ENCODE measurements around the gene SYN1. TPM values are rescaled to one million over a fixed set of nuclear protein-coding genes. Genes with fewer than 3 reads are reported as not detected.

SYN1 gene
- total RNA-seq, 1 donor from 2014 or later: not detected

DNA sequence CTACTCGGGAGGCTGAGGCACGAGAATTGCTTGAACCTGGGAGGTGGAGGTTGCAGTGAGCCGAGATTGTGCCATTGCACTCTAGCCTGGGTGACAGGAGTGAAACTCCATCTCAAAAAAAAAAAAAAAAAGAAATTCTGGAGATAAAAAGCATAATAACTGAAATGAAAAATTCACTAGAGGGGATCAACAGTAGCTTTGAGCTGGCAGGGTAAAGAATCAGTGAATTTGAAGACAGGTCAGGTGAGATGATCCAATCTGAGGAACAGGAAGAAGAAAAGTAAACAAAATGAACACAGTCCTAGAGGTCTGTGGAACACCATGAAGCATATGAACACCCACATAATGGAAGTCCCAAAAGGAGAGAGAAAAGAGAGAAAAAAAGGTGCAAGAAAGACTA, 22.4 kb downstream of the SYN1 start:
- DNase-seq (ENCODE audit: low spot score): no peak

DNA sequence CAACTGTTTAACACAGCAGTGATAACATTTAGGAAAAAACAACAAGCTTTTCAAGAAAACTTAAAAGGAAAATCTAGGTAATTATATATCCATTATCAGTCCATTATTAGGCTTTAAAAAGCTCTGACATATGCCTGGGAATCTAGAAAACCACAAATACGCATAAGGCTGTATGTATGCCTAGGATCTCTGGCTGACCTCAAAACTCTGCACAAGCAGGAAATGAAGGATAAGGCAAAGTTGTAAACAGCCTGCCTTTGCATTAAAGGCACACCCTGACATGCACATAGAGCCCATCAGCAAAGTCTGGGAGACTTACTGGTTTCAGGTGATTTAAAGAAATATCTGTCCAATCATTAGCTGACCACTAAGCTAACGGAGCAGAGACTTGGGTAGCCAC, 23.4 kb downstream of the SYN1 start:
- no peak for DNase-seq (ENCODE audit: low spot score)

DNA sequence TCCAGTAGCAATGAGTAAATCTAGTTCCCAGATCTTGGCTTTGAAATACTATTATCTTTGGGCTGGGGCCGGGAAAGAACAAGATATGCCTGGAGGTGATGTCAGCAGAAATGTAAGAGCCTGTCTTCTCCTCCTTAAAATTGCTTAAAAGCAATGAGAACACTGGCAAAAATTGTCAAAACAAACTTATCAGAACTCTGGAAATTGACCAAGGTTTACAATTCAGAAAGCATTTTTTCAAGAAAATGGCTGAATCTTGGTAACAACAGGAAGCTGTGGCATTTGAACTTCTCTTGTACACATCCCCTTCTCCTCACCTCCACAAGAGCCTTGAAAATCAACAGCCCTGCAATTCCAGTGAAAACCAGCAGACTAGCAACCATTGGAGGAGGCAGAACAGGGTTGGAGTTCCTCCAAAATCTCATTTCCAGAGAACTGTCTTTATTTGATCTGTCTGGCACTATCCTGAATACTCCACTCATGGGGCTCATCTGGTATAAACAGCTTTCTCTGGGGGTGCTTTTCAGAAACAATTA, 23.9 kb downstream of the SYN1 start:
- DNase-seq (ENCODE audit: low spot score): no peak

DNA sequence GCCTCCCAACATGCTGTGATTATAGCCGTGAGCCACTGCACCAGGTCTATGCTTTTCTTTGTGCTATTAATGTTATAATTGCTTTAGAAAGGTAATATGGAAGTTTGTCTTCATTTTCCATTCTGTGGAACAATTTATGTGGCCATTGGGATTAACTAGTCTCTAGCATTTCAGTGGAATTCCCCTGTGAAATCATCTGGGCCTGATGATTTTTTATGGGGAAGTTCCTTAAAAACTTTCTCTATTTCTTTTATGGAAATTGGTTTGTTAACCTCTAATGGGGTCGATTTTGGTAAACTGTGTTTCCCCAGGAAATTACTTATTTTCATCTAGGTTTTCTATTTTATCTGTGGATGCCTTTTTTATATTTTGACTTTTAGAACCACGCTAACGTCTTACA, 26.1 kb downstream of the SYN1 start:
- DNase-seq (ENCODE audit: low spot score): no peak

DNA sequence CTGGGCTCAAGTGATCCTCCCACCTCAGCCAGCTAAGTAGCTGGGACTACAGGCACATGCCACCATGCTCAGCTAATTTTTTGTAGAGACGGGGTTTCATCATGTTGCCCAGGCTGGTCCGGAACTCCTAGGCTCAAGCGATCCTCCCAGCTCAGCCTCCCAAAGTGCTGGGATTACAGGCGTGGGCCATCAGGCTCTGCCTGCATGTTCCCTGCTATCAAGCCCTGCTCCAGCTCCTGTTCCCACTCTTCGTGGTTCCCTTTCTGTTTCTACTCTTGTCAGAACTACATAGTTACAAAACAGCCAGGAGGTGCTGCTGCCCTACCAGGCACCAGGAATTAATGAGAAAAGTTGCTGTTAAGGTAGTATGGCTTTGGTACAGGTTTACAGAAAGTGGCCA, 28.7 kb downstream of the SYN1 start:
- peak; percentile 51 for DNase-seq (ENCODE audit: low spot score)

DNA sequence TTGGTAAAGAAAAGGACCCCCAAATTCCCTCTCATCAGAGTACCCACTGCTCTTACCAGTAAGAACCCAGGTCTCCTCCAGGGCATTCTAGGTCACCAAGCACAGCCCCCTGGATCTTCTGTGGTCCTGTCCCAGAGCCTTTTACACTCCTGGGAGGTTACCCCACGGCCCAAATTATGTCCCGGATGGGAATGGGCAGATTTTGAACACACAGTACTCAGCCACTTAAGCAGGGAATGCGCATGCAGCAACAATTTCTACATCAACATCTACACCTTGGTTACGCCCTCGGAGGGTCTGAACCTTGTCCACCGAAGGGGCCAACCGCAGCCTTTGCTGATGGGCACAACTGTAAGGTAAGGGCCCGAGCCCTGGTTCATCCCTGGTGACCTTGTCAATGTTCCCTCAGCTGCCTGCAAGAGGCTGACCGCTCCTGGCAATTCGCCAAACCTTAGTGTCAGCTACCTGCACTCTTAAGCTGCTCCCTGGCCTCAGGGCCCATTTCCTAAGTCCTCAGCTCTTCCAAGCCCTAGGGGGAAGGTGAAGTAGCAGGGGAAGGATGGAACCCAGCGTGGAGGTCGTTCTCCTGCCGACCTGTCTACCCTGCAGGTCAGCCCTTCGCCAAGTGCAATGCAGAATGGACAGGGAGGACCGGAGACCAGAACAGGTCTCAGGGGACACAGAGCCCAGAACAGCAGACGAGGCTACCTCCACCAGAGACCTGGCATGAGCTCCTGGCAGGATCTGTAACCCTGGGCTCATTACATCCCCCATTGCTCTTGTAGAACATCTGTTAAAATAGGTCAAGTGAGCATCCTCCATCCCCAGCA, 31.5 kb downstream of the SYN1 start:
- peak; percentile 88 for DNase-seq (ENCODE audit: low spot score)

DNA sequence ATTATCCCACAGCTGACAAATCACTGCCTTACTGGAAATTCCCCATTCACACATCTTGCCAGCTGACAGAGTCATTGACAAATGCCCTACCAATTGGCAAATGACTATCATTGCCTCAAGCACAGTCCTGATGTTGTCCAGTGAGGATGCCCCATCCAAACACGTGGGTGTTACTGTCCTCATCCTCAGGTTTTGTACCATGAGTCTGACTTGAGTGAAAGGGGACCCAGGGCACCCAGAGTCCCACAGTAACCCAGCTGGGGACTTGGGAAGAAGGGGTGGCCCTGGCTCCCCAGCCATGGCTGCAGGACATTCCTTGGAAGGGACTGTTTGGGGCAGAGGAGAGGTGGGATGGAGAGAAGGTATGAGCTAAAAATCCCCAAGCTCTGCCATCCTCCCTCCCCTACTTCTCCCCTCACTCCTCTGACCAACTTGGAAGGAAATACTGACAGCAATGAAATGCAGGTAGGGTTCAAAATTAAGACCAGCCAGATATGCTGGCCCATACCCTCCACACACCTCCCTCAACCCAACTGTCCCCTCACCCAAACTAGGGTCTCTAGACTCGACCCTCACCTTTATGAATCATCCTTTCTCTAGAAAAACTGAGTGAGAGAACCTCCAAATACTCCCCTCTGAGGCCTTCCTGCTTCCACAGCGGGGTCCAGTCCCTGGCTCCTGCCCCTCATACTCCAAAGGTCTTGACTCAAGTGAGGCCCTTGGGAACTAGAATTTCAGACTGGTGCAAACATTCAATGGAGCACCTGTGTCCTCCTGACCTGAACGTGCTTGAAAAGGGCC, 32.4 kb downstream of the SYN1 start:
- peak; percentile 43 for DNase-seq (ENCODE audit: low spot score)

DNA sequence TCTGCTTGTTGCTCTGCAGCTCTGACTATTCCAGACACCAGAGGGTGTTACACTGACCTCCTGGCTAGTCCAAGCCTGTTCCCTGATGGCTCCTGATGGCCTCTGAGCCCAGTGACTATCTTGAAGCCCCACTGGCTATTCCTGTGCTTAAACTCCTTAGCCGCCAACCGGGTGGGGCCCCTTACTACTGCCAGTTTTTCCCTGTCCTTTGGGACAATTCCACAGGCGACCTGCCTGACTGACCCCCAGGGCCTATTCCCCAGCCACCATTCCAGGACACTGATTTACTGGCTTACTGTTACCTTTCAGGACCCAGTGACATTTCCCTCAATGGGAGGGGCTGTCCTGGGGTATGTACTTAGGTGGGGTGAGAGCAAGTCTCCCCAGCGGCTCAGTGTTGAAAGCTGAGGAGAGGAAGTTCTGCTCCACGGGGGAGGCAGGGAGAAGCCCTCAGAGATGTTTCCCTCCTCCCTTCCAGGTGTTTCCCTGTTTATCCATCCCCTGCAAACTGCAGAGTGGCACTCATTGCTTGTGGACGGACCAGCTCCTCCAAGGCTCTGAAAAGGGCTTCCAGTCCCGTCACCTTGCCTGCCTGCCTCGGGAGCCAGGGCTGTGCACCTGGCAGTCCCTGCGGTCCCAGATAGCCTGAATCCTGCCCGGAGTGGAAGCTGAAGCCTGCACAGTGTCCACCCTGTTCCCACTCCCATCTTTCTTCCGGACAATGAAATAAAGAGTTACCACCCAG, 33.4 kb downstream of the SYN1 start:
- DNase-seq (ENCODE audit: low spot score): peak; percentile 86

DNA sequence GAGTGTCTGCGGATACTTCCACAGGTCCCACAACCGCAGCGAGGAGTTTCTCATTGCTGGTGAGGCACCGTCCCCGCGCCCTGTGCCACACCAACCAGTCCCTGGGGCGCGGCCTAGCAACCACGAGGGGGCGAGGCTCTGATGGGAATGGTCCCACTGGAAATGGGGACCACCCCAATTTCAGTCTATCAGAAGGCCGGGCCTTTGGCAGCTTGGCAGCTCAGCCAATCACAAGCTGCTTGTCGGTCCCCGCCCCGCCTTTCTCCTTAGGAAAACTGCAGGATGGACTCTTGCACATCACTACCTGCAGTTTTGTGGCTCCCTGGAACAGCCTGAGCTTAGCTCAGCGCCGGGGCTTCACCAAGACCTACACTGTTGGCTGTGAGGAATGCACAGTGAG, 34.4 kb downstream of the SYN1 start:
- DNase-seq (ENCODE audit: low spot score): peak; percentile 77

DNA sequence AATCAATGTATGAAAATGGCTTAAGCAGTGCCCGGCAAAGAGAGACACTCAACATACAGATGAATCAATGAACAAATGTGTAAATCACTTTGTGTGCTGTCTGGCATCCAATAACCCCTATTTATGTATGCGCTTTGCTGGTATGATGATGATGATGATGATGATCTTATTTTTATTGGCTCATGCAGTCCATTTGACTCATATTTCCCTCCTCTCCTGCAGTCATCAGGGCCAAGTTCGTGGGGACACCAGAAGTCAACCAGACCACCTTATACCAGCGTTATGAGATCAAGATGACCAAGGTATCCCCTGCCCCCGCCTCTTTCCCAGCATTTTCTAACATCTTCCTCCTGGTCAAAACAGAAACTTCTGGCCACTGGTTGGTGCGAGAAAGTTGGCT, 34.9 kb downstream of the SYN1 start:
- DNase-seq (ENCODE audit: low spot score): no peak

DNA sequence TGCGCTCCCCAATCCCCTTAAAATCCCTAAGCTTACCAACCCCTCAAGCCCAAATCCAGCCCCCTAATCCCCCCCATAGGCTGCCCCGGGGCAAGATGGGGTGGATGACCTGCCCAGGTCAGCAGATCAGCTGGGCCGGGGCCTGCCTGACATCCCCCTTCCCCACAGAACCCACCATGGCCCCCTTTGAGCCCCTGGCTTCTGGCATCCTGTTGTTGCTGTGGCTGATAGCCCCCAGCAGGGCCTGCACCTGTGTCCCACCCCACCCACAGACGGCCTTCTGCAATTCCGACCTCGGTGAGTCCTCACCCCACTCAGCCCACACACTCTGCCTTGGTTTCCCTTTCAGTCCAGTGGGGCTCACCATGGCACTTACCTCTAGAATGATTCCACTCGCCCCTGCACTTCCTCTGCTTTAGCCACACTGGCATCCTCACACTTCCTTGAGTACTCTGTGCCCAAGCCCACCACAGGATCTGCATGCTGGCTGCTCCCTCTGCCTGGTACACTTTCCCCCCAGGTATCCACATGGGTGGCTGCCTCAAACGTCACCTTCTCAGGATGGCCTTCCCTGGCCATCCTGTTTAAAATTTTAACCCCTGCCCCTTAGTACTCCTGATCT, 36.3 kb downstream of the SYN1 start:
- DNase-seq (ENCODE audit: low spot score): peak; percentile 71

DNA sequence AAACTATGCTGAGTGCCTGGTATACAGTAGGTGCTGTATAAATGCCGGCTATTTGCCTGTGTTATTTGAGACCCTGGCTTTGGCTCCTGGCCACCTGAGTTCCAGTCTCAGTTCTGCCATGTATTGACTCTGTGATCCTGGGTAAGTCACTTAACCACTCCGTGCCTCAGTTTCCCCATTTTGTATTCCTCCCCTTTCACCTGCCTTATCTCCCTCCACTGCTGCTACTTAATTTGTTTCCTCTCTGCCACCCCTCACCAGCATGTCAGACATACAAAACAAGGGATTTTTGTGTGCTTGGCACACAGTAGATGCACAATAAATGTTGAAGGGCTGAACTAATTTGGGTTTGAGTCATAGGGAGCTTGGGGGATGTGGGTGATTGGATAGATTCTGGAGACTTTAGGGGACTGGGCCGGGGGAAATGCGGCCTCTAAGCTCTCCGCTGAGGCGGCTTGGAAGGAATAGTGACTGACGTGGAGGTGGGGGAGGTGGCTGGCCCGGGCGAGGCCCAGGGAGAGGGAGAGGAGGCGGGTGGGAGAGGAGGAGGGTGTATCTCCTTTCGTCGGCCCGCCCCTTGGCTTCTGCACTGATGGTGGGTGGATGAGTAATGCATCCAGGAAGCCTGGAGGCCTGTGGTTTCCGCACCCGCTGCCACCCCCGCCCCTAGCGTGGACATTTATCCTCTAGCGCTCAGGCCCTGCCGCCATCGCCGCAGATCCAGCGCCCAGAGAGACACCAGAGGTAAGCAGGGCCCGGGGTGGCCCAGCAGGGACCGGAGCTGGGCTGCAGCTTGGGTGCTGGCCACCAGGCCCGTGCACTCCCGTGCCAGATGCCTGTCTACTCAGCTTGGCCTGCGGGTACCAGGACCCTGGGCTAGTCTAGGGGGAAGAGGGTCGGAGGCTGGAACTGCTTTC, 37.7 kb downstream of the SYN1 start, which contains the start of gene TIMP1:
TSS of gene TIMP1 (plus strand) at position 706 of the 917 bp plus-strand sequence. CDS start 980 bp downstream, outside the sequence.
- DNase-seq (ENCODE audit: low spot score): peak; percentile 92

DNA sequence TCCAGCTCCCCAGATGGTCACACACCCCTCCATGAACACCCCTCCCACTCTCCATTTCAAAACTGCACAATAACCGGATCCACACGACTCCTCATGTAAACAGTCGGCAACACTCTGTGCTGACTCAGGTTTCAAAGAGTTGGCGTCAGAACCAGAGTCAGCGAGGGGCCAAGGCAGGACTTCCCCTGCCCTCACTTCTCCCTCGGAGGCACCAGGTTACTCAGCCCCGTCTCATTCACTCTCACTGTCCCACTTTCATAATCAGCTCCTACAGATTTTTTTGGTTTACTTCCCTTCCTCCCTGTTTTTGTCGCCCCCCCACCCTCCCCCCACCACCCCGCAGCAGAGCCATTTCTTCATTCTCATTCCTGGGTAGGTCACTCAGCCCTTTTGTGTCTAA, 40.1 kb downstream of the SYN1 start:
- peak; percentile 86 for DNase-seq (ENCODE audit: low spot score)

DNA sequence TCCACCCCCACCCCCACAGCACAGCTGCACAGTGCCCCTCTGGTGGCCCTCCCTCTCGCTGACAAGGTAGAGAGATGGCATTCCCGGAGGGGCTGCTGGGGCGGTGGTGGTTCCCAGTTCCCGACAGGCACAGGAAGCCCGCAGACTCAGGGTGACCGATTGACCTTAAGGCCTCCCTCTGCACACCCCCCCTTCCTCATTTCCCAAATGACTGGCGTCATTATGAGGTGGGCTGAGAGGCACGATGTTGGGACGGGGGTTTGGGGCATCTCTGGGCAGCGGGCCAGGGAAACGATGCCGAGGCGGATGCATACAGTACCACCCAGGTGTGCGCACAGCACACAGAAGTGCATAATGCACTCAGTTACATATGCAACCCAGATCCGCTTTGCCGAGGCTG, 41.0 kb downstream of the SYN1 start:
- peak; percentile 53 for DNase-seq (ENCODE audit: low spot score)

DNA sequence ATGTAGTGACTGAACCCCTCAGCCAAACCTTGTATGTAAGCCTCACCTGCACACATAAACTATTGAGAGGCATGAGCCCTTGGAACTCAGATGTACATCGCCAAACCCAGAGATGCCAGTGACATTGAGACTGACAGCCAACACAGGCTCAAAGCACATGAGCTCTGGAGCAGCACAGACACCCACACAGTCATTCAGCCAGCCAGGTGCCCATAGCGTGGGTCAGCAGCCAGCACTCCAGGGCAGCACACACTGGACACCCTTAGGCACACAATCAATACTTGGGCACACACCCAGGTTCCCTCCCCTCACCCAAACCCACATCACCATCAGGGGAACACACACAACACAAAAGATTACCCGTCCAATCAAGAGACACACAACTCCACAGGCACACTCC, 41.8 kb downstream of the SYN1 start:
- DNase-seq (ENCODE audit: low spot score): no peak

DNA sequence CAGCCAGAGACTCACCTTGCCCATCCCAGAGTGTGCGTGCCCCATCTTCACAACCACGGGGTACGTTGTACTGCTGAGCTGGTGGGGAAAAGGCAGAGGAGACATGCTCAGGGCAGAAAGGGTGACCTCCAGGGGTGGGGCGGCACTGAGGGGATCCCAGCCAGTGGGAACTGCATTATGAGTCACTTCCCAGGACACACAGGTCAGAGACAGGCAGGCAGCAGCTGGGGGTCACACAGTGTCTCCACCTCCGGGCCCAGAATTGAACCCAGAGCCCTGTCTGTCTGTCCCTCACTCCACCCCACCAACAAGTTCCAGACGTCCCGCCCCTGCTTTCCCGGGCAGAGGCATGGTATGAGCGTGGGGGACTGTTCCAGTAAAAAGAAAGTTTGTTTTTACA, 42.2 kb downstream of the SYN1 start:
- DNase-seq (ENCODE audit: low spot score): peak; percentile 81

DNA sequence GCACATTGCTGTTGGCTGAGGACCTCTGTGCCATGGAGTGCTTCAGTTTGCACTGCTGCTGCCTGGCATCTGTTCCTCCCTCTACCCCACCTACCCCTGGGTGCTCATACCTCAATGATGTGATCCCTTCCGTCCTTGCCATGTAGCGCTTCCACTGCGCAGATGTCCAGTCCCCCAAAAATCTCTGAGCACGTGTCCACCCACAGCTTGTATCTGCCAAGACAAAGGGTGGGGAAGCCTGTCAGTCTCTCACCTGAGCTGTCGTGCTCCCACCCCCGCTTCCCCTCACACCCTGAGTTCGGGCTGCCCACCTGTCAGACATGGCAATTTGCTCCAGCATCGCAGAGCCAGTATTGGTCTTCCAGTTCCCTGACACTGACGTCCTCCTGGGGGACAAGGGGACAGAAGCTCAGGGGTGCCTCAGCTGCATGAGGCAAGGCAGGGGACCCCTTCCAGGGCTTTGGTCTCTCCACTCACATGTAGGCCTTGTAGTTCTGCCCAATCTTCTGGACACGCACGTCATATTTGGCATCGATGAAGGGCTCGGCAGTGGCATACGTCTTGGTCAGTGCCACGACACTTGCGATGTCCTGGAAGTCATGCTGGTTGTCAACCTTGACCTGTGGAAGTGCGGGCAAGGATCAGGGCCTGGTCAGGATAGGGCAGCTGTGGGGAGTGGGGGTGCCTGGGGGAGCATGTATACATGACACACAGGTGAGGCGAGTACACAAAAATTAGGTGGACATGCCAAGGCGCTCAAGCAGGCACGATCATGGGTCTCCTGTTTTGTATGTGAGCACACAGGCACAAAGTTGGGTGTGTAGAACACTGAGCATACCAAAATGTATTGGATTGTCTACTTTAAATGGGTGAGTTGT, 43.4 kb downstream of the SYN1 start:
- no peak for DNase-seq (ENCODE audit: low spot score)

DNA sequence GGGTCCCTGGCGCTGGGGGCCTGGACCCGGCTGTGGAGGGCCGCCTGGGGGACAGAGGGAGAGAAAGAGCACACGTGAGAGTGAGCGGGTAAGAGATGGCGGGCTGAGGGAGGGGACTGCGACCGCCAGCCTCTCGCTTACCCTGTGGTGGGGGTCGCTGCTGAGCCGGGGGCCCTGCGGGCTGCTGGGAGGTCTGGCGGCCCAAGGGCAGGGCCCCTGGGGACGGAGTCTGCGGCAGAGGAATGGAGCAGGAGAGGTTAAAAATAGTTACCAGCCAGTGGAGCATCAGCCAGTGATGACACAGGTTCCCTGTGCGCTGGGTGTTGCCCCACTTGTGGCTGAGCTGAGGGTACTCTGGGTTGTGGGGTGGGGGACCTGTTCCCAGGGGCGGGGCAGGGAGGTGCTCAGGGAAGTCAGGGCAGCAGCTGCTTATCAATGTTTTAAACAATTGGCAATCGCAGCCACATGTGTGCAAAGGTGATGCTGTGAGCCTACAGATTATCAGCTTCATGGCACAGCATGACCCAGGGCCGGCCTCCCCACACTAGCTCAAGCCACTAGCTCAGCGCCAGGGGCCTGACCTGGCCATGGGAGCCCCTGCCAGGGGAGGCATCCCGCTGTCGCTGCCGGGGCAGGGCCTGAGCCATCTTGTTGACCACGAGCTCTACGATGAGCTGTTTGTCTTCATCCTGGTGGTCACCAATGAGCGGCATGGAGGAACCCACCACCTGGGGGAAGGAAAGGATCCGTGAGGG, 44.9 kb downstream of the SYN1 start:
- no peak for DNase-seq (ENCODE audit: low spot score)

All from mesenteric fat pad (tissue), 1 donor.